Endothelial cell of umbilical vein (primary cell): Measurements from ENCODE around the gene RGS21. TPM values are rescaled to one million over a fixed set of nuclear protein-coding genes. Genes with fewer than 3 reads are reported as not detected.

Source experiments
- BruUV-seq: library from RNA; stranded (reverse); fragments of 400-500 nt; replicated peaks from 2 replicates; lab custom pipeline; 2021; lab: Mats Ljungman, UMichigan
- CTCF ChIA-PET: fragments of 300-600, 350-600 bp; sonication (Branson Sonifier 250); formaldehyde crosslinking; loops from one replicate; lab custom pipeline; 2021; ENCODE audit warnings: antibody characterized with exemption, inconsistent platforms; lab: Charles Lee
- POLR2A ChIA-PET: fragments of 300-600, 350-600 bp; sonication (Branson Sonifier 250); formaldehyde crosslinking; loops from one replicate; lab custom pipeline; 2021; ENCODE audit warnings: antibody characterized with exemption, inconsistent platforms; lab: Charles Lee
- DNase-seq: peaks from one replicate; pipeline ENCODE4 v3.0.0-alpha.2; 2011; ENCODE audit warnings: low read depth, low spot score
- FAIRE-seq: peaks from 2 replicates; lab custom pipeline; 2011; peaks lifted over from hg19 to GRCh38; lab: Jason Lieb, UNC
- H2AFZ ChIP-seq: 2 replicates; pipeline ENCODE4 v1.6.0; 2012; ENCODE audit warnings: low read depth, low read length, control low read depth, inconsistent platforms
- H3K27ac ChIP-seq: 2 replicates; pipeline ENCODE4 v1.5.1; 2011; ENCODE audit warnings: low read depth, mild to moderate bottlenecking, control low read depth, low read length, moderate library complexity; ENCODE audit not compliant: insufficient read depth
- H3K27me3 ChIP-seq, 2 experiments: 2 replicates each; pipeline versions ENCODE4 v1.6.0 to v1.6.1; 2011; ENCODE audit warnings: low read length in 2 of 2, mixed read lengths in 1 of 2; ENCODE audit not compliant: control insufficient read depth in 2 of 2, insufficient read depth in 2 of 2
- H3K36me3 ChIP-seq, 2 experiments: 2 replicates in 1 of 2; 3 replicates in 1 of 2; pipeline ENCODE4 v1.5.1; 2011; ENCODE audit warnings: low read length in 2 of 2, mild to moderate bottlenecking in 1 of 2, moderate library complexity in 1 of 2; ENCODE audit not compliant: control insufficient read depth in 2 of 2, insufficient read depth in 2 of 2; ENCODE audit errors: extremely low read depth in 1 of 2
- H3K4me1 ChIP-seq: 3 replicates; pipeline ENCODE4 v1.5.1; 2011; ENCODE audit warnings: mild to moderate bottlenecking, low read length; ENCODE audit not compliant: control insufficient read depth, insufficient read depth; ENCODE audit errors: extremely low read depth
- H3K4me2 ChIP-seq: 2 replicates; pipeline ENCODE4 v1.6.1; 2011; ENCODE audit warnings: low read length, control low read depth, mixed read lengths; ENCODE audit not compliant: insufficient read depth
- H3K4me3 ChIP-seq, 3 experiments: fragments of 200-600 bp in 1 of 3; sonication (generic), shearing (Covaris generic) in 1 of 3; replicated peaks in 1 of 3; 2 replicates each; pipeline ENCODE4 v1.5.1; 2011 to 2016; ENCODE audit warnings: control low read depth in 3 of 3, low read length in 3 of 3, mild to moderate bottlenecking in 2 of 3, inconsistent platforms in 1 of 3, low read depth in 1 of 3, moderate library complexity in 1 of 3; ENCODE audit not compliant: insufficient read depth in 1 of 3
- H3K79me2 ChIP-seq: 2 replicates; pipeline ENCODE4 v1.6.0; 2012; ENCODE audit warnings: low read length, inconsistent platforms; ENCODE audit not compliant: control insufficient read depth, insufficient read depth
- H3K9ac ChIP-seq: replicated peaks from 2 replicates; pipeline ENCODE3; 2011; ENCODE audit warnings: low read length, control low read depth; ENCODE audit not compliant: insufficient read depth; ENCODE audit errors: extremely low read depth
- H3K9me1 ChIP-seq: replicated peaks from 3 replicates; pipeline ENCODE4 v1.6.0; 2011; ENCODE audit warnings: mild to moderate bottlenecking, low read length; ENCODE audit not compliant: control insufficient read depth, insufficient read depth; ENCODE audit errors: extremely low read depth
- H3K9me3 ChIP-seq: replicated peaks from 2 replicates; pipeline ENCODE4 v1.5.1; 2012; ENCODE audit warnings: low read length, inconsistent platforms; ENCODE audit not compliant: control insufficient read depth, insufficient read depth
- H4K20me1 ChIP-seq: replicated peaks from 2 replicates; pipeline ENCODE3; 2011; ENCODE audit warnings: mild to moderate bottlenecking, low read length; ENCODE audit not compliant: control insufficient read depth, insufficient read depth; ENCODE audit errors: extremely low read depth
- CTCF ChIP-seq, 2 donors: IDR thresholded peaks; 1 replicate in 1 of 2; 2 replicates in 1 of 2; pipeline ENCODE4 v1.5.1; 2011; ENCODE audit warnings: low read length in 2 of 2, mild to moderate bottlenecking in 2 of 2, moderate library complexity in 2 of 2, control low read depth in 1 of 2, inconsistent platforms in 1 of 2, low read depth in 1 of 2; ENCODE audit not compliant: insufficient read depth in 1 of 2; ENCODE audit errors: extremely low read depth in 1 of 2
- EZH2 ChIP-seq: IDR thresholded peaks from 2 replicates; pipeline ENCODE4 v1.6.1; 2012; ENCODE audit warnings: borderline replicate concordance, low read depth, mild to moderate bottlenecking, moderate library complexity, low read length, inconsistent platforms; ENCODE audit not compliant: severe bottlenecking
- FOS ChIP-seq: IDR thresholded peaks from 2 replicates; pipeline ENCODE4 v1.6.1; 2011; ENCODE audit warnings: mild to moderate bottlenecking, low read length, moderate library complexity, borderline replicate concordance; ENCODE audit not compliant: insufficient read depth
- GATA2 ChIP-seq: IDR thresholded peaks from 2 replicates; pipeline ENCODE4 v1.7.0; 2011; ENCODE audit warnings: low read depth, mild to moderate bottlenecking, moderate library complexity, mixed read lengths, low read length; ENCODE audit not compliant: insufficient read length, insufficient read depth
- JUN ChIP-seq: IDR thresholded peaks from 2 replicates; pipeline ENCODE4 v1.6.1; 2011; ENCODE audit warnings: borderline replicate concordance, low read depth; ENCODE audit not compliant: insufficient read length, insufficient read depth
- MYC ChIP-seq: IDR thresholded peaks from one replicate; pipeline ENCODE4 v1.6.1; 2011; ENCODE audit warnings: mild to moderate bottlenecking, low read depth, low read length
- POLR2A ChIP-seq: IDR thresholded peaks from 2 replicates; pipeline ENCODE4 v1.6.1; 2012; ENCODE audit warnings: low read depth, mild to moderate bottlenecking, control low read depth, low read length
- POLR2AphosphoS5 ChIP-seq: IDR thresholded peaks from 2 replicates; pipeline ENCODE4 v1.6.1; 2012; ENCODE audit warnings: low read depth, mild to moderate bottlenecking, control low read depth, low read length, moderate library complexity; ENCODE audit not compliant: insufficient read depth
- dilution Hi-C: fragments of 300-500 bp; cut with MboI; formaldehyde crosslinking; loops from one replicate; pipeline ENCODE4 v1.15.0; 2019; ENCODE audit warnings: low sequenced_read_pairs; ENCODE audit not compliant: extremely low pct_ligation_motif_present
- intact Hi-C: fragments of 100-400 bp; cut with micrococcal nuclease; formaldehyde crosslinking; loops from one replicate; pipeline ENCODE4 v1.10.0; 2022
- polyA plus RNA-seq, 4 experiments: library from polyadenylated mRNA; depleted of rRNA in 3 of 4; stranded (reverse) in 3 of 4; unstranded in 1 of 4; fragments of >200 nt; gene quantifications; 2 replicates each; pipeline versions ENCODE4 v1.2.1 to v1.2.3, GENCODE V29; 2011 to 2012; ENCODE audit warnings: missing spikeins in 1 of 4
- total RNA-seq: library from RNA; stranded (reverse); gene quantifications from 2 replicates; pipeline ENCODE4 v1.2.3, GENCODE V29; 2021
- TF ChIP-seq, protein P1 (sequence below): IDR thresholded peaks from 2 replicates; pipeline ENCODE4 v1.6.1; 2011; ENCODE audit not compliant: insufficient read depth, insufficient read length

RGS21 gene
- total and polyA plus RNA-seq, 2 donors (not counting 3 experiments of a cell fraction or from before 2014, with no cell fraction given): not detected

GRCh38 chr1:192277635-192278034, 39.2 kb upstream of the RGS21 start:
- ChIA-PET POLR2A (no interaction called here), CTCF (interaction anchor here (0.6 kb wide), 1 partner anchor 16 kb away, joined by 3 read pairs; no protein-coding TSS in a partner anchor)
- intact Hi-C loops: no loop called here
- Histone ChIP-seq H3K9ac (no peak overlapping the region), H3K4me3 (no peak overlapping the region), H4K20me1 (no peaks in the 10 kb centered on the region), H3K4me2 (no peak overlapping the region), H3K36me3 (no peaks in the 10 kb centered on the region), H3K9me1 (no peaks in the 10 kb centered on the region), H2AFZ (no peak overlapping the region), H3K27me3 (no peaks in the 10 kb centered on the region), H3K9me3 (peaks cover 5% of the 10 kb centered on the region), H3K27ac (no peak overlapping the region), H3K4me1 (no peaks in the 10 kb centered on the region), H3K79me2 (no peaks in the 10 kb centered on the region)
- dilution Hi-C loops: no loop called here
- FAIRE-seq (no peak), DNase-seq (no peak)
- BruUV-seq: no TSS peak
- TF ChIP-seq MYC (no peak), POLR2A (no peak), POLR2AphosphoS5 (no peak), GATA2 (no peak), EZH2 (no peak), JUN (no peak), FOS (no peak), CTCF (IDR thresholded peaks at IDR 0.05; ENCODE audit: extremely low read depth in 1 of 2, insufficient read depth in 1 of 2, low read depth in 1 of 2, low read length in 2 of 2) (no peak)
- TF ChIP-seq, protein P1, sequence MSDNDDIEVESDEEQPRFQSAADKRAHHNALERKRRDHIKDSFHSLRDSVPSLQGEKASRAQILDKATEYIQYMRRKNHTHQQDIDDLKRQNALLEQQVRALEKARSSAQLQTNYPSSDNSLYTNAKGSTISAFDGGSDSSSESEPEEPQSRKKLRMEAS: no peak
